ENCODE data around the gene UGT1A9. TPM values are rescaled to one million over a fixed set of nuclear protein-coding genes. Genes with fewer than 3 reads are reported as not detected.

Gene UGT1A9
- total and polyA plus RNA-seq, 2 experiments from 2014 or later, result 9.6 to 12.6 TPM

DNA sequence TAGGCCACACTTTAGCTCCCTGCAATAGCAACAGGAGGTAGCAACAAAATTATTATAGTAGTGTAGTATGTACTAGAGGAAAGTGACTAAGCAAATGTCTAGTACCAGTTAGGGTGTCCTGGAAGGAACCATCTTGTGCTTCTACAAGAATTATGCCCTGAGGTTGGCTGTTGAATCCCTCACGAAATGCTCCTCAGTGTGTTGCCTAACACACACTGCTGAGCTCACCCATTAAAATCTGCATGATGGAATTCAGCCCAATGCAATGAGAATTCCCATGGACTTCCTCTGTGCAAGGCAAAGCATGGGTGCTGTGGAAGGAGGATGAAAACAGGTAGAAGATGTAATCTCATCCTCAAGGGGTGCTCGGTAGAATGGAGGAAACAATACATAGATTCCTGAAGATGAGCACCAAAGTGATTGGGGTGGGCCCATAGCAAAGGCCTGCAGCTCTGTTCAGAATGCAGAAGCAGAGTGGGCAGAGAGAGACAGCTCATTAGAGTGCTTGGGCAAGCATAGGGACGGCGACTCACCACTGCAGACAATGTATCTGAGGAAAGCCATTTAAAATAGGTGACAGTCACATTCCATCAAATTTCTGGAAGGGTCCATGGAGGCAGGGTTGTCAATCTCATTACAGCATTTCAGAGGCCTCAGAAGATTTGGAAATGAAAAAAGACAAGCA, 8.8 kb downstream of the UGT1A9 start:
- DNase-seq (ENCODE audit: low spot score), result no peak
- no peak overlapping the region for H3K4me2 ChIP-seq
- no peaks in the 10 kb centered on the region for H3K36me3 ChIP-seq (replicated peaks; ENCODE audit: insufficient read depth, low read depth)
- 97% methylated on average over 4 of the region's 4 CpGs for WGBS (ENCODE audit: low lambda C conversion rate, missing lambda C conversion rate)
- H3K9me2 ChIP-seq (replicated peaks; ENCODE audit: insufficient read depth), result no peaks in the 10 kb centered on the region
- no peaks in the 10 kb centered on the region for H3K27me3 ChIP-seq
- H3K9me3 ChIP-seq (ENCODE audit: low read depth), result no peaks in the 10 kb centered on the region
- no peak overlapping the region for H3K4me3 ChIP-seq
- H2AFZ ChIP-seq, result no peak overlapping the region
- no peaks in the 10 kb centered on the region for H4K20me1 ChIP-seq (ENCODE audit: insufficient read depth, poor library complexity, severe bottlenecking)
- TF ChIP-seq EZH2 (IDR thresholded peaks at IDR 0.05; ENCODE audit: borderline replicate concordance) (no peak), EZH2phosphoT487 (IDR thresholded peaks at IDR 0.05; ENCODE audit: low read depth, severe bottlenecking, unreplicated experiment) (no peak), CTCF (IDR thresholded peaks at IDR 0.05; ENCODE audit: poor library complexity) (no peak)
- no peaks in the 10 kb centered on the region for H3K4me1 ChIP-seq (ENCODE audit: insufficient read depth)
- H3K27ac ChIP-seq, result no peak overlapping the region
- no peaks in the 10 kb centered on the region for H3K79me2 ChIP-seq

DNA sequence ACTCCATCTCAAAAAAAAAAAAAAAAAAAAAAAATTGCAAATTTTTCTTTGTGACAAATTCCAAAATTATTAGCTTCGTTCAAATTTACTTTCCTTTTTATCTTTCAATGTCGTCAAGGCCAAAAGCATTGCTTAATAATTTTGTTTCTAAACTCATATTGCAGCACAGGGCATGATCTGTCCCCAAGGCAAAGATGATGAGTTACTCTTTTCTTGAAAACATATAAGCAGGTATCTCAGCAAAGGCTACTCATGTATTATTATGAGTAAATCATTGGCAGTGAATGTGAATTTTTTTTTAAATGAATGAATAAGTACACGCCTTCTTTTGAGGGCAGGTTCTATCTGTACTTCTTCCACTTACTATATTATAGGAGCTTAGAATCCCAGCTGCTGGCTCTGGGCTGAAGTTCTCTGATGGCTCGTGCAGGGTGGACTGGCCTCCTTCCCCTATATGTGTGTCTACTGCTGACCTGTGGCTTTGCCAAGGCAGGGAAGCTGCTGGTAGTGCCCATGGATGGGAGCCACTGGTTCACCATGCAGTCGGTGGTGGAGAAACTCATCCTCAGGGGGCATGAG, 9.9 kb downstream of the UGT1A9 start, which contains the start of gene UGT1A7:
TSS of gene UGT1A7 (plus strand) at position 381 of the 579 bp plus-strand sequence. CDS start at position 418, 37 bp downstream.
- no peaks in the 10 kb centered on the region for H3K36me3 ChIP-seq (replicated peaks; ENCODE audit: insufficient read depth, low read depth)
- TF ChIP-seq CTCF (IDR thresholded peaks at IDR 0.05; ENCODE audit: poor library complexity) (no peak), EZH2phosphoT487 (IDR thresholded peaks at IDR 0.05; ENCODE audit: low read depth, severe bottlenecking, unreplicated experiment) (no peak)

GRCh38 chr2:233684640-233685039, 12.9 kb downstream of the UGT1A9 start:
- no peaks in the 10 kb centered on the region for H3K27me3 ChIP-seq
- no peaks in the 10 kb centered on the region for H3K36me3 ChIP-seq (replicated peaks; ENCODE audit: insufficient read depth, low read depth)
- no peaks in the 10 kb centered on the region for H3K9me2 ChIP-seq (replicated peaks; ENCODE audit: insufficient read depth)
- no peak overlapping the region for H3K27ac ChIP-seq
- TF ChIP-seq EZH2 (IDR thresholded peaks at IDR 0.05; ENCODE audit: borderline replicate concordance) (no peak), EZH2phosphoT487 (IDR thresholded peaks at IDR 0.05; ENCODE audit: low read depth, severe bottlenecking, unreplicated experiment) (no peak), CTCF (IDR thresholded peaks at IDR 0.05; ENCODE audit: poor library complexity) (no peak)
- H2AFZ ChIP-seq, result no peak overlapping the region
- no peaks in the 10 kb centered on the region for H3K9me3 ChIP-seq (ENCODE audit: low read depth)
- DNase-seq (ENCODE audit: low spot score), result no peak
- 90% methylated on average over 1 of the region's 1 CpG for WGBS (ENCODE audit: low lambda C conversion rate, missing lambda C conversion rate)
- H4K20me1 ChIP-seq (ENCODE audit: insufficient read depth, poor library complexity, severe bottlenecking), result no peaks in the 10 kb centered on the region
- no peaks in the 10 kb centered on the region for H3K79me2 ChIP-seq
- H3K4me3 ChIP-seq, result no peak overlapping the region
- H3K4me2 ChIP-seq, result no peak overlapping the region
- no peaks in the 10 kb centered on the region for H3K4me1 ChIP-seq (ENCODE audit: insufficient read depth)

More for the DNA sequence above, 9.9 kb downstream of the UGT1A9 start, which contains the start of gene UGT1A7:
- Histone ChIP-seq H3K4me3 (no peak within 1 kb of the TSS), H3K27ac (no peak within 1 kb of the TSS), H3K27me3 (no peaks in the 10 kb centered on the region), H3K79me2 (no peaks in the 10 kb centered on the region), H2AFZ (no peak within 1 kb of the TSS), H3K9me3 (ENCODE audit: low read depth) (no peaks in the 10 kb centered on the region), H4K20me1 (ENCODE audit: insufficient read depth, poor library complexity, severe bottlenecking) (no peaks in the 10 kb centered on the region), H3K4me2 (no peak within 1 kb of the TSS), H3K4me1 (ENCODE audit: insufficient read depth) (no peaks in the 10 kb centered on the region), H3K9me2 (replicated peaks; ENCODE audit: insufficient read depth) (no peaks in the 10 kb centered on the region)
- 92% methylated on average over 5 of the region's 5 CpGs for WGBS (ENCODE audit: low lambda C conversion rate, missing lambda C conversion rate)
- no peak for DNase-seq (ENCODE audit: low spot score)

Measured in hepatocyte (in vitro differentiated cells).